Sigmoid colon (tissue), 4 donors: Measurements from ENCODE around the gene TLR10.

Source experiments
- CTCF ChIP-seq, 4 experiments: fragments of 450-650 bp in 3 of 4; fragments of 200-600 bp in 1 of 4; IDR thresholded peaks; one replicate each; pipeline ENCODE4 v1.5.1; 2016 to 2019; ENCODE audit warnings: antibody characterized with exemption in 4 of 4, mild to moderate bottlenecking in 3 of 4, moderate library complexity in 2 of 4
- EP300 ChIP-seq, 4 donors: sonication (generic); formaldehyde crosslinking; IDR thresholded peaks; one replicate each; pipeline ENCODE4 v1.6.1; 2017; ENCODE audit warnings: antibody characterized with exemption in 4 of 4
- POLR2A ChIP-seq, 2 donors: fragments of 450-650 bp; IDR thresholded peaks; one replicate each; pipeline ENCODE4 v1.6.1; 2016; ENCODE audit warnings: antibody characterized with exemption in 2 of 2, mild to moderate bottlenecking in 2 of 2, moderate library complexity in 2 of 2
- POLR2AphosphoS5 ChIP-seq, 4 donors: sonication (generic); formaldehyde crosslinking; IDR thresholded peaks; one replicate each; pipeline ENCODE4 v1.6.1; 2017; ENCODE audit warnings: antibody characterized with exemption in 4 of 4

- no peak for TF ChIP-seq EP300 (IDR thresholded peaks at IDR 0.05)
- no peak for TF ChIP-seq CTCF (IDR thresholded peaks at IDR 0.05)
- TF ChIP-seq POLR2A (IDR thresholded peaks at IDR 0.05), result no peak
- TF ChIP-seq POLR2AphosphoS5 (IDR thresholded peaks at IDR 0.05), result no peak
These were observed 38.9 kb upstream of the TLR10 start for GRCh38 chr4:38821739-38822138.
